Measurements from ENCODE around the gene VAC14. TPM values are rescaled to one million over a fixed set of nuclear protein-coding genes. Genes with fewer than 3 reads are reported as not detected.

Gene VAC14
- total RNA-seq, 1 experiment from 2014 or later, result 83.0 TPM

DNA sequence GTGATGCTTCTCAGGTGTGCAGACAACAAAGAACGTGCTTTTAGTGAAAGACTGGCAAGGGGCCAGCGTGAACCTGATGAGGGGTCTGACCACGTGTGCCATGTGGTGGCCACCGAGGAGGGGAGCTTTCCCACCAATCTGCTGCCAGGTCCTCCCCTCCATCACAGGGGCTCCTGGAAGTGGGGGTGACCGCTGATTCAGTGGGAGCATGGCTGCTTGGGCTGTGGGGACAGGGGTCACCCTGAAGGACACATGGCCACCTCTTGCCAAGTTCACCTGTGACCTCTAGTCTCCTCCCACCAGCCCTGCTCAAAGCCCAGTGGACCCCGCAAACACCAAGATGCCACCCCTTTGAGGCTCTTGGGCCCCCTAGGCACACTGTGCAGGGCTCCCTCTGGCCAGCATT lies 77.2 kb downstream of the VAC14 start:
- H3K4me3 ChIP-seq (ENCODE audit: insufficient read depth, low read depth, low read length), result no peak overlapping the region
- no peaks in the 10 kb centered on the region for H3K27me3 ChIP-seq (ENCODE audit: control insufficient read depth, insufficient read depth, low read length)
- no peak for DNase-seq
- H3K36me3 ChIP-seq (replicated peaks; ENCODE audit: control insufficient read depth, insufficient read depth, low read length), result no peaks in the 10 kb centered on the region; the same call in 1 of the 2 replicates

DNA sequence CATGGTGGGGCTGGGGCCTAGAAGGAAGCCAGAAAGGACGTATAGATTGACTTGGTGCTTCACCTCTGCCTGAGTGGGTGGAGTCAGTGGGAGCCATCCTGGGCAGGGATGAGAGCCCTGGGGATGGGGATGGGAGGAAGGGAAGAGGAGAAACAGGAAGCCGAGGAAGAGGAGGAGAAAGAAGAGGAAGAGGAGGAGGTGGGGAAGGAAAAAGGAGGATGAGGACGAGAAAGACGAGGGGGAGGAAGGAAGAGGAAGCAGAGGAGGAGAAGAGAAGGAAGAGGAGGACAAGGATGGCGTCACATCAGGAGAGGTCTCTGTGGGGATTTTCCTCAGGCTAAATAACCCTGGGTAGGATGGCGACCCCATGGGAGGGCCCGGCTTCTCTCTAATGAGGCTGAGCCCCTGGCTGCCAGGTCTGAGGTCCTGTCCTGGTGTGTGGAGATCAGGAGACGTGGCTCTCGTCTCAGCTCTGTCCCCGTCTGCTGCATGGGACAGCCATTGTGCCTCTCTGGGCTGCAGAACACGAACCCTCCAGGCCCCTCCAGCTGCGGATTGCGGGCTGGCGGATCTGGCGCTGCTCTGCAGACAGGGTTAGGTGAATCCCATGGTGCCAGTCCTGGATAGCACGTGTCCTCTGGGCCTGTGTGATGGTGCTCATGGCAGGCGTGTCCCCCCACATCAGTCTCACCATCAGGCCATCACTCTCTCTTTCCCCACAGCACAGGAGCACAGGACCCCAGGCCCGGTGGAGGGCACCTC lies 79.6 kb downstream of the VAC14 start:
- Histone ChIP-seq H3K4me3 (ENCODE audit: insufficient read depth, low read depth, low read length) (no peak overlapping the region), H3K36me3 (replicated peaks; ENCODE audit: control insufficient read depth, insufficient read depth, low read length) (no peaks in the 10 kb centered on the region; the same call in 1 of the 2 replicates), H3K27me3 (ENCODE audit: control insufficient read depth, insufficient read depth, low read length) (no peaks in the 10 kb centered on the region)
- no peak for DNase-seq

DNA sequence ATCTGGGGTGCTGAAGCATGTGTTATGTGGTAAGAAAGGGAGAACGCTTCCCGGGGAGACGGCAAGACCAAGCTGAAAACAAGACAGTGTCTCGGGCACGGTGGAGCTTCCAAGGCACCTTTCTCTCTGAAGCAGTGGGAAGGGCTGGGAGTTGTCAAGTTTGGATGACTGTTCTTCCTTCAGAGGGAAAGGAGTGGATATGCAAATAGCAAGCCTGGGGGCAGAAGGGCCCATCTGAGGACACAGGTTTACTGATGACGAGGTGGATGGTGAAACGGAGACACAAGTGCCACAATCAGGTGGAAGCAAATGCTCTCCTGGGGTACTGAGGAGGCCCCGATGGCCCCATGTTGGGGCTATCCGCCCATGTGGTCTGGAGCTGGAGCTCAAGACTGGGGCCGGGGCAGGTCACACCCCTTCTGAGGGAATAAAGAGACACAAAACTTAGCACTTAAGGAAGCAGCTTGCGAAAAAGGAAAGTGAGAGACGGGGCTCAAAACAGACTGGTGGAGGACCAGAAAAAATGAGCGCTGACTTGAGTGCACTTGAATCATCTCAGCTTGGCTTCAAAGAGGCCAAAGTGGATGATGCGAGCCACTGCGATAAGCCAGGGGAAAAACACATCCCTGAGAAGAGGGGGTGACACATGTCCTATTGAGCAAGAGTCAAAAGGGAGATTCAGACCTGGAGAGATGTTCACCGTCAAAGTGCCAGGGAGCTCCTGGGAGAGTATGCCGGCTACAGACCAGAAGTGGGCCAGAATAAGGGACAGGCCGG lies 80.3 kb downstream of the VAC14 start:
- H3K27me3 ChIP-seq (ENCODE audit: control insufficient read depth, insufficient read depth, low read length), result no peaks in the 10 kb centered on the region
- no peak for DNase-seq
- H3K4me3 ChIP-seq (ENCODE audit: insufficient read depth, low read depth, low read length), result no peak overlapping the region
- no peaks in the 10 kb centered on the region; the same call in 1 of the 2 replicates for H3K36me3 ChIP-seq (replicated peaks; ENCODE audit: control insufficient read depth, insufficient read depth, low read length)

DNA sequence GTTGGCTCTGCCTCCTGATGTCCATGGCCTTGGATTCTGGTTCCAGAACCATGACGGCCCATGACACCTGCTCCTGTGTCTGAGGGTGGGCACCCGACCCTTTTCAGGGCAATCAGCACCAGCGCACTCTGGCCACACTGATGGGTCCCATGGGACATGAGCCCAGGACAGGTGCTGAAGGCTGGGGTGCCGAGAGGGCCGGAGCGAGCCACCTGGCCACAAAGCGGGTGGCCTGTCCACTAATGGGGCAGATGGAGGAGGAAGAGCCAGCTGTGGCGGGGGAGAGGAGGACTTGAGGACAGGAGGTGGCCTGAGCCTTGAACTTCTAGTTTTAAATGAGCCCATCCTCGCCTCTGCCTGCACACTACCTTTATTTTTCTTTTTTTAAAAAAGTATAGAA lies 83.9 kb downstream of the VAC14 start:
- H3K27me3 ChIP-seq (ENCODE audit: control insufficient read depth, insufficient read depth, low read length), result no peaks in the 10 kb centered on the region
- H3K4me3 ChIP-seq (ENCODE audit: insufficient read depth, low read depth, low read length), result no peak overlapping the region
- no peak for DNase-seq
- no peaks in the 10 kb centered on the region; the same call in 1 of the 2 replicates for H3K36me3 ChIP-seq (replicated peaks; ENCODE audit: control insufficient read depth, insufficient read depth, low read length)

DNA sequence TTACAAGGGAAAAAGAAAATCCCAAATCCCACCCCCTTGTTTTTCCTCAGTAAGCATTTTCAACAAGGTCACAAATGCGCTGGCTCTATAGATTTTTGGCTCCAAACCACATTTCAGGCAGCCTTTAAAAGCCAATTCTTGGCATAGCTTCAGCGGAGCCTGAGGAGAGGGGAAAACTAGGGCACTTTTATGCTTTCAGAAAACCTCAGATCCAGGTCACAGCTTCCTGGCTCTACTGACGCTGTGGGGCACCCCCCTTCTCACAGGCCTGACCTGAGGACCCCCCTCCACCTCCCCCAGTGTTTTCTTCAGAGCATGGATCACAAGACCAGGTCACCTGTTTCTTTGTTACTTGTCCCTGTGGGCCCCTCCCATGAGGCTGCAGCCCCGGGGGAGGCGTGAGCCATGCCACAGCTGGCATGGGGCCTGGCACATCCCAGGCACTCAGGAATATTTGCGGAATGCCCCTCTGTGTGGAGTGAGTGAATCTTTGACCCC lies 85.0 kb downstream of the VAC14 start:
- H3K36me3 ChIP-seq (replicated peaks; ENCODE audit: control insufficient read depth, insufficient read depth, low read length), result no peaks in the 10 kb centered on the region; the same call in 1 of the 2 replicates
- no peak for DNase-seq
- H3K4me3 ChIP-seq (ENCODE audit: insufficient read depth, low read depth, low read length), result no peak overlapping the region
- H3K27me3 ChIP-seq (ENCODE audit: control insufficient read depth, insufficient read depth, low read length), result no peaks in the 10 kb centered on the region

DNA sequence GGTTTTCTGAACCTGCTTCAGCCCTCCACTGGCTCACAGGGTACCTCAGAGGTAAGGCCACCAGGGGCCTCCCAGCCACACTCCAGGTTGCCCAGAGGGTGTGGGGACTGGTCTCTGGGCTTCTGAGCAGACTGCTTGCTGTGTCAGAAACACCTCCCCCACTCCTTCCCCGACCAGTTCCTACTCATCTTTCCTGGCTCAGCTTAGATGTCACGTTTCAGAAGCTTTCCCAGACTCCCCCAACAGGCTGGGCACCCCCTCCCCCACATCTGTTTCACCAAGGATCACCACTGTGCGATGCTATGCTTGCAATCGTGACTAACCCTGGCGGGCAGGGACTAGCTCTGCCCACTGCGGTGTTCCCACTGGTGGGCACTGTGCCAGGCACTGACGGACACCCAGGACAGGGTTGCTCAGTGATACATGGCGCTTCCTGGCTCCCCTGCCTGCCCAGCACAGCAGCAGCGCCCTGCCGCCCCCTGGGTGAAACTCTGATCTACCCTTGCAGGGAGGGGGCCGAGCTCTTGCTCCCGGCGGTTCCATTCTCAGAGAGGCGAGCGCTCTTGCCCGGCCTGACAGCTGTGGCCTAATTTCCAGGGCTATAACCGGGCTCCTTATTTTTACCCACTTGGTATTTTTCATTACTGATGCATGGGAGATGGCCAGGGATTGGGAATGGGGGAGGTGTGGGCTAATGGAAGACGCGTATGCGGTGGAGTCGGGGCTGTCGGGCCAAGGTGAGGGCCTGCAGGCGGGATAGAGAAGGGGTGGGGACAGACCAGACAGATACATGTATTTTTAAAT lies 85.7 kb downstream of the VAC14 start:
- DNase-seq, result no peak
- Histone ChIP-seq H3K4me3 (ENCODE audit: insufficient read depth, low read depth, low read length) (no peak overlapping the region), H3K36me3 (replicated peaks; ENCODE audit: control insufficient read depth, insufficient read depth, low read length) (no peaks in the 10 kb centered on the region; the same call in 1 of the 2 replicates), H3K27me3 (ENCODE audit: control insufficient read depth, insufficient read depth, low read length) (no peaks in the 10 kb centered on the region)

DNA sequence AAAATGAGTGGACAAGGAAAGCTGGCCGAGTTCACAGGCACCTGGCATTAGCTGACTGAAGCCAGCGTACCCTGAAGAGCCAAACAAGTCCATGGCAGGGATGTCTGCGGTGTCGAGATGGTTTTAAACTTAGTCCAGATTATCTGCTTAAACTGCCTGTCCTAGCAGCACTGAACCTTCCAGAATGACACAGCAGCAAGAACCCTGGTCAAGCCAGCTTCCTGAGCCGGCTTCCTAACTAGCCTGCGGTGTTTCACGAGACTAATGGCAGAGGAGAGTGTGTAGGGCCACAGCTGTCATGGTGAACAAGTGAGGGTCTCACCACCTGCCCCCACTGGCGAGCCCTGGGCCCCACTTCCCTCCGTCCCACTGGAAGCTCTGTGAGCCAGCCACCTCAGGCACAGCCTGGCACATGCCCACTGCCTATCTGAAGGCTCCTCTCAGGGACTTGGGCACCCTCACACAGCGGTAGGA lies 86.3 kb downstream of the VAC14 start:
- no peak for DNase-seq
- no peak overlapping the region for H3K4me3 ChIP-seq (ENCODE audit: insufficient read depth, low read depth, low read length)
- no peaks in the 10 kb centered on the region for H3K27me3 ChIP-seq (ENCODE audit: control insufficient read depth, insufficient read depth, low read length)
- no peaks in the 10 kb centered on the region for H3K36me3 ChIP-seq (replicated peaks; ENCODE audit: control insufficient read depth, insufficient read depth, low read length)

DNA sequence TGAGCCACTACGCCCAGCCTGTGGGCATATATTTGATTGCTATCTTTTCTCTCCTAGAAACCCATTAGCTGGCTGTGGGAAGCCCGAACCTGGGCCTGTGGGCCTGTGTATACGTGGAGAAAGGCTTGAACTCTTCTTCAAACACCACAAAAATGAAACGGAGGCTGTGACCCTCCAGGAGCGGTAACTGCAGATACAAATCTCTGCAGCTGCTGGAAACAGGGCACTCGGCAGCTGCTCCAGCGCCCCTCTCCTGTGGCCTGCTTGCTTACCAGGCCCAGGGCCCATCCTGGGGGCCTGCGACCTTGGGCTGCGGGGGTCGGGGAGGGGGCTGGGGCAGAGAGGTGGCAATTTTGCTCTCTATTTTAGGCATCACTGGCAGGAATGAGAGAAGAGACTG lies 87.1 kb downstream of the VAC14 start:
- Histone ChIP-seq H3K27me3 (ENCODE audit: control insufficient read depth, insufficient read depth, low read length) (no peaks in the 10 kb centered on the region), H3K4me3 (ENCODE audit: insufficient read depth, low read depth, low read length) (no peak overlapping the region), H3K36me3 (replicated peaks; ENCODE audit: control insufficient read depth, insufficient read depth, low read length) (no peaks in the 10 kb centered on the region)
- no peak for DNase-seq

DNA sequence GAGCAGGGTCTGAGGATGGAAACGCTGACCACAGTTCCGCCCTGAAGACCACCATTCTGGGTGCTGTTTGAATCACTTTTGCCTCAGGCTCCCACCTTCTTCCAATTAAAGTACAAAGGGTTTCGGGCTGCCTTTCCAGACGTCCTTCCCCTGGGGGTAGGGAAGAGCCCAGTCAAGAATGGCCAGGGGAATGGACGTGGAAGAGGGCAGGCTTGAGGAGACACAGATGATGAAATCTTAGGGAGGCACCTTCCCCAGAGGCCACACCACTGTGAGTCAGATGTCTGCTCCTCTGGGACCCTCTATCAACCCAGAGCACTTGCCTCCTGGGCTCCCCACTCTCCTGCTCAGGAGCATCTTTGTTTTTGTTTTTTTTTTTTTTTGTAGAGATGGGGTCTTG lies 87.6 kb downstream of the VAC14 start:
- H3K36me3 ChIP-seq (replicated peaks; ENCODE audit: control insufficient read depth, insufficient read depth, low read length), result no peaks in the 10 kb centered on the region
- H3K4me3 ChIP-seq (ENCODE audit: insufficient read depth, low read depth, low read length), result no peak overlapping the region
- no peak for DNase-seq
- no peaks in the 10 kb centered on the region for H3K27me3 ChIP-seq (ENCODE audit: control insufficient read depth, insufficient read depth, low read length)

DNA sequence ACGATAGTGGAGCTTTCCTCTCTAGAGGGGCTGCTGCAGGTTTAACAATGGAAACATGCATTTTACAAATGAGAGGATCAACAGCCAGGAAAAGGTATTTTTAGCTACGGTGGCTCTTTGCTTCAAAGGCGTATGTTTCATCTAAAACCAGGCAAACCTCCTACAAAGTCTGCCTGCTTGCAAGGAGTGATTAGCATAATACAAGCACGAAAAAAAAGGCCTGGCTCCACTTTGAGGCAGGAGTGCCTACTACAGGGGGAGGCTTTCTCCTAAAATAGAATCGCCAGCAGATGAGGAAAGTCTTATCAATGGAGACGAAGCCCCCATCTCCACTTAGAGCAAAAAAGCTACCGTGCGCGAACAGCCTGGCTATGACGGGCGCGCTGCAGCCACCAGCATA lies 88.0 kb downstream of the VAC14 start:
- no peaks in the 10 kb centered on the region for H3K27me3 ChIP-seq (ENCODE audit: control insufficient read depth, insufficient read depth, low read length)
- no peak overlapping the region for H3K4me3 ChIP-seq (ENCODE audit: insufficient read depth, low read depth, low read length)
- DNase-seq, result no peak
- H3K36me3 ChIP-seq (replicated peaks; ENCODE audit: control insufficient read depth, insufficient read depth, low read length), result no peaks in the 10 kb centered on the region

DNA sequence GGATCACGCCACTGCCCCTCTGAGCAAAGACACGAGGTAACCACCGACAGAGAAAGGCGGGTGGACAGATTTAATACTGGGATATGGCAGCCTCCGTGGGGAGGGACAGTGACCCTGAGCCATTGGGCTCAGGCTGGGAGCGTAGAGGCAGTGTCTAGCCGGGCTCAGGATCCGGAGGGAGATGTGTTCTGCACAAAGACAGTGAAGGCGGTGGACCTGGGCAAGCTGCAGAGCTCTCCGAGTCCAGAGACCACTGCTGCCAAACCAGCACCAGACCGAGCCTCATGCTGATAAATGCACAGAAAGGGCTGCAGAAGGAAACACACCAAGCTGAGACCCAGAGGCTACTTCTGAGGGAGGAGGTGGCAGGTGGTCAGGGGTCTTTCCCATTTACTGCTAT lies 88.6 kb downstream of the VAC14 start:
- Histone ChIP-seq H3K36me3 (replicated peaks; ENCODE audit: control insufficient read depth, insufficient read depth, low read length) (no peaks in the 10 kb centered on the region), H3K4me3 (ENCODE audit: insufficient read depth, low read depth, low read length) (no peak overlapping the region), H3K27me3 (ENCODE audit: control insufficient read depth, insufficient read depth, low read length) (no peaks in the 10 kb centered on the region)
- no peak for DNase-seq

DNA sequence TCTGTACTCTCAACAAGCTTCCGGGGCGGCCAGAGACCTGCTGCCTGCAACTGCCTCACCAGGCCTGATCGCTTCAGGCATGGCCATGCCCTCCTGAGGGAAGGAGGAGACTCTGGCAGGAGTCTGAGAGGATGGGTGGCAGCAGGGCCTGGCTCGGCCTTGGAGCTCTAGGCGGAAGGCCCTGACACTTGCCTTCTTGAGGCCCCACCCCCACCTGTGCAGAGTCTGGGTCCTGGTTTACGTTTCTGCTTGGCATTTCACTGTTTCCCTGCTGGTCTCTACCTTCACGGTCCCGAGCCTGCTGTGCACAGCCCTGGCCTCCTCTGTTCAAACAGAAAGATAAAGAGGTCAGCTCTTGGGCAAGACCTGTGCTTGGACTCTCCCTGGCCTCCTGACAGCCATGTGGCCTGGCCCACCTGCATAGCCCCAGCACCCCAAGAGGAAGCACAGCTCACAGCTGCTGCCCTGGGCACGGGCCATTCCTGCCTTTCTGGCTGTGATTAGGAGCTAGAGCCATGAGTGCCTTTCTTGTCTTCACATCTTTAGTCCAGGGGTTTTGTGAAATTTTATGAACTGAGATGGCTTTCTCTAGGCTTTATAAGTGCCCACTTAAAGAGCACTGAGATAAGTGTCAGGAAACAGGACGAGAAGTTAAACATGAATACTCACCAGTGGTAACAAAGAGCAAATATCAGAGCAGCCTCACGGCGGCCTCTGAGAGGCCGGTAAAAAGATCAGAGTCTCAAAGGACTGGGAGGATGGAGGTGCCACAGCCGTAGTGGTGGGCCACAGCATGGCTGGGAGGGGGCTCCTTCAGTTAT lies 89.5 kb downstream of the VAC14 start:
- Histone ChIP-seq H3K27me3 (ENCODE audit: control insufficient read depth, insufficient read depth, low read length) (no peaks in the 10 kb centered on the region), H3K36me3 (replicated peaks; ENCODE audit: control insufficient read depth, insufficient read depth, low read length) (no peaks in the 10 kb centered on the region), H3K4me3 (ENCODE audit: insufficient read depth, low read depth, low read length) (no peak overlapping the region)
- DNase-seq, result no peak

DNA sequence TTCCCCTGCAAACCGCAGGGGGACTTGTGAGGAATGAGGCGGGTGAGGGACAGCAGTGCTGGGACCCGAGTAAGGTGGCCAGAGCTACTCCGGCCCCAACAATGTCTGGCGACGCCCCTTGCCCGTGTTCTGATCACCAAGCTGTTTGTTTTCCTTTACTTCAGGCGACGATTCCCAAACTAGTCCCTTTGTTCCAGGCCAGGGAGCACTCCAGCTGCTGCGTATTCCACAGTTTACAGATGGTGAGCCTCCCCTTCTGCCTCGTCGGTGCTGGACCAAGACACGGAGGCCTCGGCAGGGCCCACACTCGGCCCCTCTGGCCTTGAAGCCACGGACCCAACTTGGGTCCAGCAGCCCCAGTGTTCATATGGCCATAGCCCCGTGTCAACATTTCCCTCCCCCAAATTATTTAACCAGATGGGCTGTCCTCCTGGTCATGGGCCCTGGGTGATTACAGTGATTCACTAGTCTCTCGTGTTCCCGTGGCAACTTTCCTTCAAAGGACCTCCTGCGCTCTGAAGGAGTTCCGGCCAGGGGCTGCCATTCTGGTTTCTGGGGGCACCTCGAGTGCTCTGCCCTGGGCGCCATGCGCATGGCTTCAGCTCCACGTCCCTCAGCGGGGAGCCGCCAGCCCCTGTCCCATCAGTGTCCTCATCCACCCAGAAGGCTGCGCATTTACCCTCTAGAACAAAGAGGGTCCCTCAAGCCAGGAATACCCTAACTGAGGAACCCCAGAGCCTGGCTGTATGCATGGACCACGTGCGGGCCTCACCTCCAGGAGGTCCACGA lies 90.3 kb downstream of the VAC14 start:
- Histone ChIP-seq H3K36me3 (replicated peaks; ENCODE audit: control insufficient read depth, insufficient read depth, low read length) (no peaks in the 10 kb centered on the region), H3K27me3 (ENCODE audit: control insufficient read depth, insufficient read depth, low read length) (no peaks in the 10 kb centered on the region), H3K4me3 (ENCODE audit: insufficient read depth, low read depth, low read length) (no peak overlapping the region)
- DNase-seq, result no peak
